ENCODE data around the gene ZDHHC20. TPM values are rescaled to one million over a fixed set of nuclear protein-coding genes. Genes with fewer than 3 reads are reported as not detected.
A peak's percentile ranks its signal among the peaks of the same experiment; 100 is the strongest.

Gene ZDHHC20
- total RNA-seq, 1 donor from 2014 or later: 49.2 TPM

- no peak overlapping the region for H3K4me3 ChIP-seq (ENCODE audit: low read depth, low read length)
- no peak for DNase-seq (ENCODE audit: low read depth)
- TF ChIP-seq CTCF (conservative IDR thresholded peaks at IDR 0.05; ENCODE audit: low read depth, low read length): no peak
Observed at GRCh38 chr13:21330126-21330861, 128.8 kb downstream of the ZDHHC20 start.

GRCh38 chr13:21328836-21329477 is 130.1 kb downstream of the ZDHHC20 start:
- no peak for TF ChIP-seq CTCF (conservative IDR thresholded peaks at IDR 0.05; ENCODE audit: low read depth, low read length)
- DNase-seq (ENCODE audit: low read depth): no peak
- H3K4me3 ChIP-seq (ENCODE audit: low read depth, low read length): no peak overlapping the region

- DNase-seq (ENCODE audit: low read depth): no peak
- no peak overlapping the region for H3K4me3 ChIP-seq (ENCODE audit: low read depth, low read length)
- no peak for TF ChIP-seq CTCF (conservative IDR thresholded peaks at IDR 0.05; ENCODE audit: low read depth, low read length)
Observed at GRCh38 chr13:21328201-21328600, 130.9 kb downstream of the ZDHHC20 start.

- peak overlapping the region; percentile 62 for H3K4me3 ChIP-seq (ENCODE audit: low read depth, low read length)
- no peak for TF ChIP-seq CTCF (conservative IDR thresholded peaks at IDR 0.05; ENCODE audit: low read depth, low read length)
- DNase-seq (ENCODE audit: low read depth): no peak
Observed at GRCh38 chr13:21326155-21327031, 132.7 kb downstream of the ZDHHC20 start.

- TF ChIP-seq CTCF (conservative IDR thresholded peaks at IDR 0.05; ENCODE audit: low read depth, low read length): no peak
- no peak overlapping the region for H3K4me3 ChIP-seq (ENCODE audit: low read depth, low read length)
- DNase-seq (ENCODE audit: low read depth): no peak
Observed at GRCh38 chr13:21324803-21325202, 134.3 kb downstream of the ZDHHC20 start.

GRCh38 chr13:21322988-21323387 is 136.1 kb downstream of the ZDHHC20 start:
- TF ChIP-seq CTCF (conservative IDR thresholded peaks at IDR 0.05; ENCODE audit: low read depth, low read length): no peak
- H3K4me3 ChIP-seq (ENCODE audit: low read depth, low read length): no peak overlapping the region
- no peak for DNase-seq (ENCODE audit: low read depth)

Other genes with a start within 250 kb of the ZDHHC20 start
- 90.9 and 141 TPM in 2 replicates for gene MICU2, start 144.9 kb upstream of the ZDHHC20 start, total RNA-seq
- gene FGF9, start 211.8 kb upstream of the ZDHHC20 start, total RNA-seq: 0.22 and 0.75 TPM in 2 replicates